ENCODE results near the gene MGLL.

GRCh38 chr3:127769284-127770081 lies 52.8 kb downstream of the MGLL start:
- TF ChIP-seq, protein P1, sequence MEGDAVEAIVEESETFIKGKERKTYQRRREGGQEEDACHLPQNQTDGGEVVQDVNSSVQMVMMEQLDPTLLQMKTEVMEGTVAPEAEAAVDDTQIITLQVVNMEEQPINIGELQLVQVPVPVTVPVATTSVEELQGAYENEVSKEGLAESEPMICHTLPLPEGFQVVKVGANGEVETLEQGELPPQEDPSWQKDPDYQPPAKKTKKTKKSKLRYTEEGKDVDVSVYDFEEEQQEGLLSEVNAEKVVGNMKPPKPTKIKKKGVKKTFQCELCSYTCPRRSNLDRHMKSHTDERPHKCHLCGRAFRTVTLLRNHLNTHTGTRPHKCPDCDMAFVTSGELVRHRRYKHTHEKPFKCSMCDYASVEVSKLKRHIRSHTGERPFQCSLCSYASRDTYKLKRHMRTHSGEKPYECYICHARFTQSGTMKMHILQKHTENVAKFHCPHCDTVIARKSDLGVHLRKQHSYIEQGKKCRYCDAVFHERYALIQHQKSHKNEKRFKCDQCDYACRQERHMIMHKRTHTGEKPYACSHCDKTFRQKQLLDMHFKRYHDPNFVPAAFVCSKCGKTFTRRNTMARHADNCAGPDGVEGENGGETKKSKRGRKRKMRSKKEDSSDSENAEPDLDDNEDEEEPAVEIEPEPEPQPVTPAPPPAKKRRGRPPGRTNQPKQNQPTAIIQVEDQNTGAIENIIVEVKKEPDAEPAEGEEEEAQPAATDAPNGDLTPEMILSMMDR (IDR thresholded peaks at IDR 0.05; ENCODE audit: insufficient read depth, low read length) = no peak
- no peak for TF ChIP-seq POLR2AphosphoS5 (IDR thresholded peaks at IDR 0.05; ENCODE audit: low read depth)

Measured in HL-60 (cell line).